ENCODE results near the gene NEK10.

The NEK10 gene

GRCh38 chr3:27224197-27224596 is 145.0 kb downstream of the NEK10 start:
- no peak for DNase-seq

GRCh38 chr3:27221264-27221932 is 147.8 kb downstream of the NEK10 start:
- no peak for DNase-seq

GRCh38 chr3:27220166-27220565 is 149.0 kb downstream of the NEK10 start:
- DNase-seq: no peak

- DNase-seq: no peak
Observed at GRCh38 chr3:27219127-27219845, 149.9 kb downstream of the NEK10 start.

- no peak for DNase-seq
Observed at GRCh38 chr3:27216955-27217552, 152.1 kb downstream of the NEK10 start.

GRCh38 chr3:27216295-27216855 is 152.8 kb downstream of the NEK10 start:
- no peak for DNase-seq

GRCh38 chr3:27213450-27213849 is 155.7 kb downstream of the NEK10 start:
- DNase-seq: no peak

- no peak for DNase-seq
Observed at GRCh38 chr3:27209617-27210264, 159.4 kb downstream of the NEK10 start.

- no peak for DNase-seq
Observed at GRCh38 chr3:27208961-27209616, 160.1 kb downstream of the NEK10 start.

- no peak for DNase-seq
Observed at GRCh38 chr3:27202959-27203358, 166.2 kb downstream of the NEK10 start.

- DNase-seq: no peak
Observed at GRCh38 chr3:27201492-27201891, 167.7 kb downstream of the NEK10 start.

GRCh38 chr3:27200721-27201489 is 168.3 kb downstream of the NEK10 start:
- no peak for DNase-seq

- no peak for DNase-seq
Observed at GRCh38 chr3:27194861-27195483, 174.2 kb downstream of the NEK10 start.

- DNase-seq: no peak
Observed at GRCh38 chr3:27193056-27193455, 176.1 kb downstream of the NEK10 start.

- DNase-seq: no peak
Observed at GRCh38 chr3:27186013-27186412, 183.2 kb downstream of the NEK10 start.

GRCh38 chr3:27185231-27185989 is 183.8 kb downstream of the NEK10 start:
- no peak for DNase-seq

GRCh38 chr3:27184261-27184660 is 184.9 kb downstream of the NEK10 start:
- DNase-seq: no peak

GRCh38 chr3:27176256-27176655 is 192.9 kb downstream of the NEK10 start:
- no peak for DNase-seq

- DNase-seq: no peak
Observed at GRCh38 chr3:27174530-27174929, 194.7 kb downstream of the NEK10 start.

- no peak for DNase-seq
Observed at GRCh38 chr3:27171113-27171512, 198.1 kb downstream of the NEK10 start.

GRCh38 chr3:27166888-27167287 is 202.3 kb downstream of the NEK10 start:
- no peak for DNase-seq

Measured in islet precursor cell (in vitro differentiated cells).